Kidney epithelial cell (primary cell): ENCODE data around the gene TMEM92. TPM values are rescaled to one million over a fixed set of nuclear protein-coding genes. Genes with fewer than 3 reads are reported as not detected.
"Not testable (repeated sequence)": the region's sequence is repeated elsewhere in the genome, so short reads cannot be mapped to it uniquely, and the experiment has no call there.

Experiments
- DNase-seq: peaks from one replicate; pipeline ENCODE4 v3.0.0-alpha.2; 2010; ENCODE audit warnings: low read depth
- H3K27me3 ChIP-seq: 2 replicates; pipeline ENCODE4 v1.6.0; 2011; ENCODE audit warnings: low read length; ENCODE audit not compliant: control insufficient read depth, insufficient read depth
- H3K36me3 ChIP-seq: 2 replicates; pipeline ENCODE4 v1.5.1; 2011; ENCODE audit warnings: low read length; ENCODE audit not compliant: control insufficient read depth, insufficient read depth
- H3K4me3 ChIP-seq: 2 replicates; pipeline ENCODE4 v1.5.1; 2011; ENCODE audit warnings: low read depth, mild to moderate bottlenecking, control low read depth, low read length
- total RNA-seq: library from RNA; depleted of rRNA; stranded (reverse); fragments of >200 nt; gene quantifications from 2 replicates; pipeline ENCODE4 v1.2.3, GENCODE V29; 2015
- TF ChIP-seq, protein P1 (sequence below): IDR thresholded peaks from 2 replicates; pipeline ENCODE4 v1.5.1; 2011; ENCODE audit warnings: mild to moderate bottlenecking, moderate library complexity, low read length, control low read depth, inconsistent platforms; ENCODE audit not compliant: insufficient read depth, poor library complexity, severe bottlenecking

The TMEM92 gene
- total RNA-seq, 1 donor from 2014 or later: 1.5 TPM

DNA sequence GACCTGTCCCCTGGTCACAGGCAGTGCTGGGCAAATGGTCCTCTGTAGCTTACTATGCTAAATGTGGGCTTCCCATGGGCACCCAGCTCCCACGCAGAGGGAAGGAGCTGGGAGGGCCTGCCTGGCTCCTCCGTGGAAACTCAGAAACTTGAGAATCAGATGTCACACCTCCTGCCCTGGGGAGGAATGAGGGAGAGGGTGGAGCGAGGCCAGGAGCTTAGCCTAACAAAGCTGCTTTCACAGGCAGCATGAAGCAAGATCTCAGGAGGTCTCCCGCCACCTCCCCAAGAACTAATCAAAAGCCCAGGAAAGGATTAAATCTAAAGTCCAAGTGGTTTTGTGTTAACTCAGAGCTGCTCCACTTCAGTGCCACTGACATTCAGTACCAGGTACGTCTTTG is 38.0 kb downstream of the TMEM92 start:
- Histone ChIP-seq H3K27me3 (peaks cover 12% of the 10 kb centered on the region), H3K4me3 (no peak overlapping the region), H3K36me3 (no peaks in the 10 kb centered on the region)
- TF ChIP-seq, protein P1, sequence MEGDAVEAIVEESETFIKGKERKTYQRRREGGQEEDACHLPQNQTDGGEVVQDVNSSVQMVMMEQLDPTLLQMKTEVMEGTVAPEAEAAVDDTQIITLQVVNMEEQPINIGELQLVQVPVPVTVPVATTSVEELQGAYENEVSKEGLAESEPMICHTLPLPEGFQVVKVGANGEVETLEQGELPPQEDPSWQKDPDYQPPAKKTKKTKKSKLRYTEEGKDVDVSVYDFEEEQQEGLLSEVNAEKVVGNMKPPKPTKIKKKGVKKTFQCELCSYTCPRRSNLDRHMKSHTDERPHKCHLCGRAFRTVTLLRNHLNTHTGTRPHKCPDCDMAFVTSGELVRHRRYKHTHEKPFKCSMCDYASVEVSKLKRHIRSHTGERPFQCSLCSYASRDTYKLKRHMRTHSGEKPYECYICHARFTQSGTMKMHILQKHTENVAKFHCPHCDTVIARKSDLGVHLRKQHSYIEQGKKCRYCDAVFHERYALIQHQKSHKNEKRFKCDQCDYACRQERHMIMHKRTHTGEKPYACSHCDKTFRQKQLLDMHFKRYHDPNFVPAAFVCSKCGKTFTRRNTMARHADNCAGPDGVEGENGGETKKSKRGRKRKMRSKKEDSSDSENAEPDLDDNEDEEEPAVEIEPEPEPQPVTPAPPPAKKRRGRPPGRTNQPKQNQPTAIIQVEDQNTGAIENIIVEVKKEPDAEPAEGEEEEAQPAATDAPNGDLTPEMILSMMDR: no peak
- no peak for DNase-seq

DNA sequence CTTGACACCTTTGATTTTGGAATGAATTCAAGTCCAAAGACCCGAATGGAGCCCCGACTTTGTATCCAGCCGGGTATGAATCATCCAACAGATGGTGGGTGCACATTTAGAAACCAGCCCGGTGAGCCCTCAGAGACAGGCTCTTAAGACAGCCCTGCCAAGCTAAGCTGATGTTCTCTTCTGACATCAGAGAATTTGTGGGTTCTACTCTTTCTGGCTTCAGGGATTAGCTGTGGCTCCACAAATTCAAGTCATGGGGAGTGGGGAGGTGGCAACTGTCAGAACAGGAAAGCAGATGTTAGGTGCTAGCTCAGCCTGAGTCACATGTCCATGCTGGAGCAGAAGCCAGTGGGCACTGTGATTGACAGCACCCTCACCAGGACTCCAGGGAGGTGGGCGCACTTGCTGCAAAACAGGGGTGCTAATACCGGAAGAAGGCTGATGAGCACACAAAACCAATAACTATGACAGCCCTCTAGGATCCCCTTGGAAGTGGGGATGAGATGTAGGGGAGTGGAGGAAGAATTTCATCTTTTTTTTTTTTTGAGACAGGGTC is 40.3 kb downstream of the TMEM92 start:
- TF ChIP-seq, protein P1: no peak
- H3K4me3 ChIP-seq: no peak overlapping the region
- DNase-seq: no peak

DNA sequence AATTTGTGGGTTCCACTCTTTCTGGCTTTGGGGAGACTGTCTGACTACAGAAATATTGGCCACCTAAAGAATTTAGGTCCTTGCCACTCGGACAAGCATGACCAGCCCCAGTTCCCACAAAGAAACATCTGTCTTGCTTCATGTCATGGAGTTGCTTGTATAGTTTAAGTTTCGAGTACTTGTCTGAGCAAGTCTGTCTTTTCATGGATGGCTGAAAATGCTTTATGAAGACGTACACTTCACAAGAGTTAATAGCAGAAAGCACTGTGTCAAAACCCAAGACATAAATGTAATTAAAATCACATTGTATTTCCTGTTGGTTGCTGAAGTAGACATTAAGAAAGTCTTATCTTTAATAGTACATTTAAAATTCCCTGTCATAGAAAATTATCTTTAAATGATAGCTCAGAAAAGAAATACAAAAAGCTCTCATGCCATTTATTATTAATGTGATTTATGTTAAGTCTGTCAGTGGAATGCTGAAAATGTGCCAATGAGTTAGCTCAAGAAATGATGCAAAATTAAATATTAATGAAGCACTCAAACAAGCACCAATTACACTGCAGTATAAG is 41.8 kb downstream of the TMEM92 start:
- no peak overlapping the region for H3K4me3 ChIP-seq
- no peak for DNase-seq
- TF ChIP-seq, protein P1: no peak

More for the DNA sequence above, 40.3 kb downstream of the TMEM92 start:
- peaks cover 12% of the 10 kb centered on the region for H3K27me3 ChIP-seq
- no peaks in the 10 kb centered on the region for H3K36me3 ChIP-seq

DNA sequence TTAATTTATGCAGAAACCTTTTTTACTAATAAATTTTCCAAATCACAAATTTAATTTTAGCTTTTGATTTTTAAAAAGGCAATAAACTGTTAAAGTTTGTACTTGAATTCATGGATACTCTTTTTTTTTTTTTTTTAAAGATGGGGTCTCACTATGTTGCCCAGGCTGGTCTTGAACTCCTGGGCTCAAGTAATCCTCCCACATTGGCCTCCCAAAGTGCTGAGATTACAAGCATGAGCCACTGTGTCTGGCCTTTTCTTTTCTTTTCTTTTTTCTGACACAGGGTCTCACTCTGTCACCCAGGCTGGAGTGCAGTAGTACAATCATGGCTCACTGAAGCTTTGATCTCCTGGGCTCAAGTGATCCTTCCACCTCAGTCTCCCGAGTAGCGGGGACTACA is 42.4 kb downstream of the TMEM92 start:
- DNase-seq, H3K4me3 ChIP-seq, H3K27me3 ChIP-seq, H3K36me3 ChIP-seq: not testable (repeated sequence)

More for the DNA sequence above, 41.8 kb downstream of the TMEM92 start:
- no peaks in the 10 kb centered on the region for H3K36me3 ChIP-seq
- peaks cover 11% of the 10 kb centered on the region for H3K27me3 ChIP-seq

DNA sequence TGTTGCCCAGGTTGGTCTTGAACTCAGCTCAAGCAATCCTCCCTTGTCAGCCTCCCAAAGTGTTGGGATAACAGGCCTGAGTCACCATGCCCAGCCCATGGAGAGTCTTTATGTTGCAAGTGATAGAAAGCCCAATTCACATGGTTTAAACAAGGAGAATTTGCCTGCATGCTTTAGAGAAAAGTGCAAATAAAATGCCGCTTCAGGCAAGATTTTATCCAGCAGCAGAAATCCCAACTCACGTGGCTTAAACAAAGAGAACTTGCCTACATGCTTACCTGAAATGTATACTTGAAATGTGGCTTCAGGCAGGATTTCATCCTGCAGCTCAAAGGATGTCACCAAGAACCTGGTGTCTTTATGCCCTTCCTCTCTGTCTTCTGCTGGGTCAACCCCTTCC is 42.9 kb downstream of the TMEM92 start:
- TF ChIP-seq, protein P1: no peak
- H3K36me3 ChIP-seq: no peaks in the 10 kb centered on the region
- DNase-seq: no peak
- peaks cover 4% of the 10 kb centered on the region for H3K27me3 ChIP-seq
- H3K4me3 ChIP-seq: no peak overlapping the region

DNA sequence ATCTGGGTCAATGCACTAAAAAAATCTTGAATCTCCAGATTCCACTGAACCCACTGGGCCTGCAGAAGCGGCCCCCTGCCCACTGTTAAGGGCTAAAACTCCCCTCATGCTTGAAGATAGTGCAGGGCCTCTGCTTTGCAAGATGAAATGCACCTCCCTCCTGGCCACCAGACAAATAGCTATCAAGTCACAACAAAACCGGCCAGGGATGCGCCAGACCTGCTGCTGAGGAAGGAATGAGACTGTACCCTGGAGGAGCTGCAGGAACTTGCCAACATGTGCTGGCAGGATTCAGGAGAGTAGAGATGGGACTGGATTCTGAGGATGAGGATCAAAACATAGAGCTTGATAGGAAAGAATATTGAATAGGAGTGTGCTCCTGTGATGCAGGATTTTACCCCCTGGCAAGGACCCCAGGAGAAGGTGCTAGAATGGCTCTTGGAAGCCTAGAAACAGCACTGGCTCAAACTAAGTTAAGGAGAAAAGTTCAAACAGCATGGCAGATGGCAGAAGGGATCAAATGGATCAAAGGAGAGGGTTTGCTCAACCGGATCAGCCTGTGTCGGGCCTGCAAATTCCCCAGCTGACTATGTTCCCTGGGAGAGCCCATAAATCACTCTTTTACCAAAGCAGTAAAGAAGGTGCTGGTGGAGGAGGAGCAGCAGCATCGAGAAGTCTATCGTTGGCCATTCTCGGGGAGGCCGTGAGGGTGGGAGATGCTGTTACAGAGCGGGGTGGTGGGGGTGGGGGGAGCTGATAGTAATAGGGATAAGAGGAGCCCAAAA is 44.4 kb downstream of the TMEM92 start:
- H3K36me3 ChIP-seq: no peaks in the 10 kb centered on the region
- DNase-seq: peak; percentile 52
- no peak overlapping the region for H3K4me3 ChIP-seq
- H3K27me3 ChIP-seq: no peaks in the 10 kb centered on the region
- TF ChIP-seq, protein P1: no peak
